ENCODE data around the gene CD2BP2. TPM values are rescaled to one million over a fixed set of nuclear protein-coding genes. Genes with fewer than 3 reads are reported as not detected.
A peak's percentile ranks its signal among the peaks of the same experiment; 100 is the strongest.

CD2BP2 gene
- total RNA-seq, 1 donor from 2014 or later: 15.4 TPM

- ATAC-seq: no peak
- DNase-seq (ENCODE audit: low spot score): no peak
Observed at GRCh38 chr16:30365200-30365599, 10.1 kb upstream of the CD2BP2 start.

DNA sequence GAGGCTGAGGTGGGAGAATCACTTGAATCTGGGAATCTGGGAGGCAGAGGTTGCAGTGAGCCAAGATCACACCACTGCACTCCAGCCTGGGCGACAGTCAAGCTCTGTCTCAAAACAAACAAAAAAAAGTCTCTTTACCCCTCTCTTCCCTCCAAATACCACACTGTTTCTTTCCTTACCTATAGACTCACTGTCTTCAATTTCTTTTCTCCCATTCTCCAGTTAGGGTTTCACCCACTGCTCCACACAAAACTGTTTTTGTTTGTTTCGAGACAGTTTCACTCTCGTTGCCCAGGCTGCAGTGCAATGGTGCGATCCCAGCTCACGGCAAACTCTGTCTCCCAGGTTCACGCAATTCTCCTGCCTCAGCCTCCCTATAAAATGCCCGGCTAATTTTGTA lies 6.1 kb upstream of the CD2BP2 start:
- ATAC-seq (no peak), DNase-seq (ENCODE audit: low spot score) (no peak)

DNA sequence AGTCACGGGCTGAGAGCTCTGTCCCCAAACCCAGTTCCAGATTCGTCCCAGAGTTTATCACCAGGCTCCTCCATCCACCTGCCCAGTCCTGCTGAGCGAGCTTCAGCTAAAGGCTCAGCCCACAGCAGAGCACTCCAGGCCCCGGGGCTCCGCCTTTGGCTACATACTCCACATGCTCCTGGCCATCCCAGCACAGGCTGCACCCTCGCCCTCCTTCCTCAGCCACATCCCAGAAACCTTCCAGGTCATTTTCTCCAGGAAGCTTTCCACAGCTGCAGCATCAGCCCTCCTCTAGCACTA lies 4.7 kb upstream of the CD2BP2 start:
- DNase-seq (ENCODE audit: low spot score) (no peak), ATAC-seq (no peak)

DNA sequence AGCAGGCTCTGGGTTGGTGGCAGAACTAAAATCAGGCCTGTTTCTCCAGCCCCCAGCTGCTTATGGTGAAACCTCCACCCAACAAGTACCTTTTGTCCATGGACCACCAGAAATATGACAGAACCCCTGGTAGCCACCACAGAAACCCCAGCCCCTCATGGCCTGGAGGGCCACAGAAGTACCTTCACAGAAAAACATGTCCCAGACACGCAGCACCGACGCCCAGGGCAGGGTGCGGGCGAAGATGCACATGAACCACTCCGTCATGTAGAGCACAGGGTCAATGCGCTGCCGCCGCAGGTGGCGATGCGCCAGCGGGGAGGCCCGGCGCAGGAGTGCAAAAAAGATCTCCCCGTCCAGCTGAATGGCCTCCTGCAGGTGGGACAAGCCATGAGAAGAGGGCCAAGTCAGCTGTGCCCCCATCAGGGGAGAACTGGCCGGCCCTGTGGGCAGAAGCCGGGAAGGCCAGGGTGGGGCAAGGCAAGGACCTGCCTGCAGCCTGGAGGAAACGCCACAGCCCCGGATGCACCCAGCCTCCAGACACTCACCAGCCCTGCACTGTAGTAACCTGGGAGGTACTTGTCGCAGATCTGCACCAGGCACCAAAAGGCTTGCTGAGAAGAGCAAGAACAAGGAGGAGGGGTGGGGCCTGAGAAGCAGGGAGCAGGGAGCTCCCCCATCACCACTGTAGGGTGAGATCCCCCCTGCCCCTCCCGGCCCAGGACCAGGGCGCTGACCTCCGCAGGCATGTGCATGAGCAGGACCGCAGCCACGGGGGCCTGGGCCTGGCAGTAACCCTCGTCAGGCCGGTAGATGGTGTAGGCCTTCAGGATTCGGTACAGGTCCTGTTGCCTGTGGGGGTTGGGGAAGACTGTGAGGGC lies 4.1 kb upstream of the CD2BP2 start:
- no peak for ATAC-seq

DNA sequence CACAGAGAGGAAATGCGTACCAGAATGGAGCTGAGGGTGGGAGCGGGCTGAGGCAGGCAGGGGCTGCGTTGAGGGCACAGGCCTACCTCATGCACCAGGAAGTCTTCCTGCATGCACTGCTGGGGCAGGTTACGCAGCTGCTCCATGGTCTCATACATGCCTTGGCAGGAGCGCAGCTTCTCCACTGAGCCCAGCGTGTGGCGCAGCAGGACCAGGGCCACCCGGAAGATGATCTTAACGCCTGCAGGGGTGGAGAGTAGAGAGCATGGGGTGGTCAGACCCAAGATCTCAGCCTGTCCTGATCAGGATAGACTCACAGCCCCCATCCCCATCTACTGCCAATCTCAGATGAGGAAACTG lies 3.4 kb upstream of the CD2BP2 start:
- ATAC-seq: no peak
- DNase-seq (ENCODE audit: low spot score): no peak

More for the DNA sequence above, 4.1 kb upstream of the CD2BP2 start:
- DNase-seq (ENCODE audit: low spot score): no peak

- no peak for ATAC-seq
- DNase-seq (ENCODE audit: low spot score): no peak
Observed at GRCh38 chr16:30357715-30358576, 2.8 kb upstream of the CD2BP2 start.

GRCh38 chr16:30357085-30357714 lies 2.1 kb upstream of the CD2BP2 start:
- DNase-seq (ENCODE audit: low spot score): no peak
- no peak for ATAC-seq

DNA sequence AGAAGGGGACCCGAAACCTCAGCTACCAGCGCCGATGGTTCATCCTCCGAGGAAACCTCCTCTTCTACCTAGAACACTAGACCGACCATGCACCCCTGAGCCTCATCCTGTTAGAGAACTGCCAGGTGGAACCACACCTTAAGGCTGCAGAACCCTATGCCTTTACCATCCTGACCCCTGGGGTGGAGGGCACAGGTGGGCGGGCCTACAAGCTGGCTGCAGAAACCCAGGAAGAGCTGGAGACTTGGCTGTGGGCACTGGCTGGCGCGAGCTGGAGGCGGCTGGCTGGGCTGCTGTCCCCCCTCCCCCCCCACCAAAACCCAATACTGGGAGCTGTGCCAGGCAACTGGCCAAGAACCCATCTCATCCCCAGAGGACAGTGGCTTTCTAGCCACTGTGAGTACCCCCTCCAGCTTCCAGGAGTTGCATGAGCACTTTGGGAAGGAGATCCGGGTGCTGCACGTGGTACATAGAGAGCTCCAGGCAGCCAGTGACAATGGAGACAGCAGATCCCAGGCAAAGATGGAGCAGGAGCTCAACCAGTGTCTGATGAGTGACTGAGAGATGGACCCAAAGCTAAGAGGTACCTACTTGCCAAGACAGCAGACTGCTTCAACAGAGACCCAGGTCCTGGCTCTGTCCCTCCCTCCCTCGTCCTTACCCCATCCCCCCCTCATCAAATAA lies 1.4 kb upstream of the CD2BP2 start:
- ATAC-seq: peak; percentile 15
- peak; percentile 79 for DNase-seq (ENCODE audit: low spot score)

DNA sequence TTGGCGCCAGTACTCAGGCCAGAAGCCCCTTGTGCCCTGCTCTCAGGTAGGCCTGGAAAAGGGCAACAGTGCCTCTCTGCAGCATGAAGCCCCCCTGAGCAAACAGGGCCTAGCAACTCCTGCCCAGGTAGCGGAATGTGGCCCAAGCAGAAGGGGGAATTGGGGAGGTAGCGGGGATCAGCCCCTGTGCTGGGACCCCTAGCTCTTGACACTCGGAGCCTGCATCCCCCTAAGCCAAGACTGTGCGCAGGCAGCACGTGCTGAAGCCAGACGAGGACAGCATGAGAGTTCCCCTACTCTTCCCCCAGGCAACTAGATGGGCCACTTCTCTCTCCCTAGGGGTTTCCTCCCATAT lies 823 bp upstream of the CD2BP2 start:
- no peak for ATAC-seq
- DNase-seq (ENCODE audit: low spot score): no peak

DNA sequence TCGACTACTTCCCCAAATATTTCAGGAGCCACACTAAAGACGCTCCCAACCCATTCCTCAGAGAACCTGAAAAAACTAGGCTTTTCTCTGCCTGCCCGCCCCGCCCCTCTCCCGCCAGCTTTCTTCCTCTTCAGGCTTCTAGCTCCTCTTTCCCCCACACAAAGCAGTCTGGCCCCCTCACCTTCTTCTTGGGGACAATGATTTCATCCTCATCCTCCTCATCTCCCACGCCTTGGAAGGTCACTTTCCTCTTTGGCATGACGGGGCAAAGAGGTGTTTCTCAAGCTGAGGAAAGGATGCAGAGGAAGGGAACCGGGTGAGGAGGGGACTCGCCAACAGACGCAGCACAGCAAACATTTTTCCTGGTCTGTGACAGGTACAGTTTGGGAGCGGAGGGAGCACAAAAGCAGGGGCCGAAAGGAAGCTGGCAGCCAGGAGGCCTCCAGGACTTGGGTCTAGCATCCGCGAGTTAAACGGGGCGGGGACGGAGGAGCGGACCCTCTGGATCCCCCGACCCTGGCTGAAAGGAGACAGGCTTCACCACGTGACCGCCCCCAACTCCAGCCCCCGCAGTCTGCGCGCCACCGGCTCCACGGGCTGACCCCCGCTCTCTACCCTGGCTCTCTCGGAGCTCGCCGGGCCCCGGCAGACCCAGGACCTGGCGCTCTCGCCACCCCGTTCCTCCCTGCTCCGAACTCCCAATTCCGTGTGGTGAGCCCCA lies 525 bp downstream of the CD2BP2 start:
- no peak for DNase-seq (ENCODE audit: low spot score)
- peak; percentile 21 for ATAC-seq

DNA sequence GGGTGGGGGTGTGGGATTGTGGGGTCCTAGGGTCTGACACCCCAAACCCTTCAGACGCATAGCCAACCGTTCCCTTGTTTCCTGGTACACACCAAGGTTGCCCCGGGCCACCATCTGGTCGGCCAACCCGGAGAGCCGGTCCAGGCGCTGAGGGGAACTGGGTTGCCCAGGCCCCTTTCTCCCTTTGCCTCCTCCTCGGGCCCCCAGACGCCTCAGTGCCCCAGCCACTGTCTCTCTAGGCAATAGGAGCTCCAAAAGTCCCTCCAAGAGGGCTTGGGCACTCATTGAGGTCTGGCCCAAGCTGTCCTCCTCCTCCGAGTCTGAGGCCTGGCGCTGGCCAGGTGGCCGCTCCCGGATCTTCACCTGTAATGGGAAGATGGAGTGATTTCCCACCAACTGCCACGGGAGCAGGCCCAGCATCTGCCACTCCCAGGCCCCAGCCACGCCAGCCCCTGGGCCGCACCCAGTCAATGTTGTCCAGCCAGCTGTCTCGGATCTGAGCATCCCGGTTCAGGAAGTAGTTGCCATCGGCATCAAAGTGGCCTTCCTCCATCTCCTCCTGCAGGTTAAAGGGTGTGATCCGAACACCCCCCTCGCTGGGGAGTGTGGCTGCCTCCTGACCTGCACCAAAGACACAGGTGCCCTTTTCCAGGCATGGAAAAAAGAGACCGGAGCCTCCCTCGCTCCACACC lies 1.5 kb downstream of the CD2BP2 start:
- DNase-seq (ENCODE audit: low spot score): no peak

DNA sequence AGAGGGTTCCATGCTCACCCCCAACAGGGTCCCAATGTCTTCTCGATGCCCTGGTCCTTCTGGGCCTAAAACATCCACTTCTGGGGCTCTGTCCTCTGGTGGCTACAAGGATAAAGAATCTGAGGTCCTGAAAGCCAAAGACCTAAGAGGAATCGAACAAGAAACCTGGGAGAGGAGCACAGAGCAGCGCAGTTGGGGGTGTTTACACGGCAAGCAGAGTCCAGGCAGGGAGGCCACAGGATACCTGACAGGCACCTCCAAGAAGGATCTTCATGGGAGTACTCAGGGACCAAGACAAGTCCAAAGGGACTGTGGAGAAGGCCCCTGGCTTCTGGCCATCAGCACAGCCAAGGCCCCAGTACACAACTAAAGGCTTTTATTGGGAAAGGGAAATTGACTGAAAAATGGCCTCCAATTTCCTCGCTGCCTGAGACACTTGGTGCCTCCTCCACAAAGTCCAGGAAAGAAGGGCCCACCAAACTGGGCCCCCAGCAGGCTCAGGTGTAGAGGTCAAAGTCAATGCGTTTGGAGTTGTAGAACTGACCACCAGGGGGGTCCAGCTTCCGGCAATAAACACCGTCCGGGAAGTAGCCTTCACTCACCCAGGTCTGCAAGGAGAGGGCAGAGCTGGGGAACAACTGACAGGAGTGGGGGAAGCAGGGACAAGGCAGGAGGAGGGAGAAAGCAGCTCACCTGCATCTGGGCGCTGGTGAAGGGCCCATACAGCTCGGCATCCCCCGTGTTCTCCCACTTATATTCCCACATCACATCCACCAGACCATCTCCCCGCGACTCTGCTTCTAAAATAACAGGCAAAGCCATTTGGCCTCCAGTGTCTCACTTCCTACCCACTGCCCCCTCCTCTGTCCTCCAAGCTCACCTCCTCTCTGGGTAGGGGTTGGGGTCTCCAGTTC lies 2.4 kb downstream of the CD2BP2 start:
- no peak for DNase-seq (ENCODE audit: low spot score)
- ATAC-seq: no peak

More for the DNA sequence above, 1.5 kb downstream of the CD2BP2 start:
- no peak for ATAC-seq

DNA sequence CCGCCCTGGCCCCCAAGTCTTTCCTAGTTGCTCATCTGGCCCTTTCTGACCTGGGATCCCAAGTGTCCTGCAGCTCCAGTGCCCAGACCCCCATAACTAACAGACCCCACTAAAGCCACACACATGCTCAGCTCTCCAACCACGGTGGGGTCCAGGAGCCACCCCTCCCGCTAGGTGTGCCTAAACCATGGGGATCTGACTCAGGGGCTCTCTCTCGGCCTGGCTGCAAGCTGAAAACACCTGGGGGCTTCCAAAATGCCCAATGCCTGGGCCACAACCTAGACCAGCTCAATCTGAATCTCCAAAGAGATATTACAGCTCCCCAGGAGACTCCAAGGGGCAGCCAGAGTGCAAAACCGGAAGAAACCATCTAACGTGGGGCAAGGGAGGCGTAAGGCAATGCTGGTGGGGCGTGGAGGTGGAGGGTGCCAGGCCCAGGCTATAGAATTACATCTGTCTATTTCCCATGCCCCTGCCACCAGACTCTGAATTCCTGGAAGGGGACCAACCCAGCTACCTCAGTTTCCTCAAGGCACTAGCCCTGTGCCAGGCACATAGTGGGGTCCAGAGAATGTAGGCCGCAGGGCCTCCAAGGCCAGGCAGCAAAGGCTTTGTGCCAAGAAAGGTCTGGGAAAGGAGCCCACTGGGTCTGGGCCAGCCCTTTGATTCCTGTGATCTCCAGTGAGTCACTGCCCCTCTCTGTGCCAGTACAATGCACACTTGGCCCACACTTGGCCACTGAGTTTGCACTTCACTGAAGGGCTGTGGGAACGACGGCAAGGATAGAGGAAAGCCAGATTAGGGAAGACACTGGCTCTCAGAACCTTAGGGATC lies 3.3 kb downstream of the CD2BP2 start:
- DNase-seq (ENCODE audit: low spot score) (peak; percentile 93), ATAC-seq (peak; percentile 55)

- ATAC-seq (no peak), DNase-seq (ENCODE audit: low spot score) (no peak)
Observed at GRCh38 chr16:30351001-30351441, 4.1 kb downstream of the CD2BP2 start.

DNA sequence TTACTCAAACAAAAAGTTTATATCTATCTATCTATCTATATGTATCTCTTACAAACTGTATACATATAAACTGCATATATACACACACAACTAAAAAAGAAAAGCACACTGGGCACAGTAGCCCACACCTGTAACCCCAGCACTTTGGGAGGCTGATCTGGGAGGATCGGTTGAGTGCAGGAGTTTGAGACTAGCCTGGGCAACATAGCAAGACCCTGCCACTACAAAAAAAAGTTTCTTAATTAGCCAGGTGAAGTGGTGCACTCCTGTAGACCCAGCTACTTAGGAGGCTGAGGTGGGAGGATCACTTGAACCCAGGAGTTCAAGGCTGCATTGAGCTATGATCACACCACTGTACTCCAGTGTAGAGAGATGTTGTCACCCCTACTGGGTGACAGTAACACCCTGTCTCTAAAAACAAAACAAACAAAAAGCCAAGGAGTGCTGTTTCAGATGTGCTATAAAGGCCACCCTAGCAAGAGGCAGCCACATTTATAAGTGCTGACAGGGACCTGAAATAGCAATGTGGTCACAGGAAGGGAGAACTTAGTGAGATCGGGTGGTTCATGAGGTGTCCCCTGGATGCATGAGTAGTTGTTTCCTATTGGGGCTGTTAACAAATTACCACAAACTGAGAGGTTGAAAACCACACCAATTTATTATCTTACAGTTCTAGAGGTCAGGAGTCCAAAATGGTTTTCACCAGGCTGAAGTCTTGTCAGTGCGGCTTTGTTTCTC lies 4.8 kb downstream of the CD2BP2 start:
- ATAC-seq (no peak), DNase-seq (ENCODE audit: low spot score) (peak; percentile 15)

GRCh38 chr16:30349675-30350074 lies 5.4 kb downstream of the CD2BP2 start:
- ATAC-seq: no peak

GRCh38 chr16:30348929-30349328 lies 6.2 kb downstream of the CD2BP2 start:
- no peak for DNase-seq (ENCODE audit: low spot score)
- ATAC-seq: no peak

More at GRCh38 chr16:30349675-30350074, 5.4 kb downstream of the CD2BP2 start:
- peak; percentile 14 for DNase-seq (ENCODE audit: low spot score)

Data from left lobe of liver (tissue), 2 donors.